Mononuclear cell (primary cell): ENCODE data around the gene TPCN1. TPM values are rescaled to one million over a fixed set of nuclear protein-coding genes. Genes with fewer than 3 reads are reported as not detected.

Source experiments
- H3K27me3 ChIP-seq: 2 replicates; pipeline ENCODE4 v1.6.0; 2011; ENCODE audit warnings: low read length, control low read depth; ENCODE audit not compliant: insufficient read depth
- H3K4me1 ChIP-seq: 2 replicates; pipeline ENCODE4 v1.5.1; 2011; ENCODE audit warnings: mild to moderate bottlenecking, low read length, control low read depth; ENCODE audit not compliant: insufficient read depth
- H3K4me3 ChIP-seq: 2 replicates; pipeline ENCODE4 v1.5.1; 2011; ENCODE audit warnings: mild to moderate bottlenecking, low read length, moderate library complexity
- H3K9me3 ChIP-seq: 2 replicates; pipeline ENCODE4 v1.5.1; 2011; ENCODE audit warnings: low read depth, mild to moderate bottlenecking, control low read depth, low read length
- total RNA-seq: library from RNA; depleted of rRNA; stranded (reverse); fragments of >200 nt; gene quantifications from one replicate; pipeline ENCODE4 v1.2.3, GENCODE V29; 2012

The TPCN1 gene
- total RNA-seq, 1 donor = 15.4 TPM

GRCh38 chr12:113186666-113187325, 34.5 kb upstream of the TPCN1 start:
- Histone ChIP-seq H3K27me3 (no peaks in the 10 kb centered on the region), H3K4me3 (no peak overlapping the region), H3K9me3 (no peaks in the 10 kb centered on the region), H3K4me1 (peaks cover 39% of the 10 kb centered on the region)

DNA sequence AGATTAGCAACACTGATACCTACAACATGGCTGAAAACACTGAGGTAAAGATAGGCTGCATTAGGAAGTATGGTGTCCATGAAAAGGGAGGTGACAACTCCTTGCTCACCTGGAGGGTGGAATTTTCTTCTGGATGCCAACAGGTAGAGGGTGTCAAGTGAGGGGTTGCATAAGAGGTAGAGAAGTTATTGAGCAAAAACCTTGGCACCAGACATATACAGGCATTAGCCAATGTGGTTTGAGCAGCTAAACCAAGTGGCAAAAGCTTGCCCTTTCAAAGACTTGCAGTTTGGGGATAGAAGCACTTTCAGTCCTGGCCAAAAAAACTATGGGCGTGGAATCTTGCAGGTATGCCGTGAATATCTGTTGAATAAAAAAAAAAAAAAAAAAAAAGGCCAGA, 31.9 kb upstream of the TPCN1 start:
- H3K27me3 ChIP-seq = no peaks in the 10 kb centered on the region
- peaks cover 24% of the 10 kb centered on the region for H3K4me1 ChIP-seq
- no peaks in the 10 kb centered on the region for H3K9me3 ChIP-seq
- no peak overlapping the region for H3K4me3 ChIP-seq

DNA sequence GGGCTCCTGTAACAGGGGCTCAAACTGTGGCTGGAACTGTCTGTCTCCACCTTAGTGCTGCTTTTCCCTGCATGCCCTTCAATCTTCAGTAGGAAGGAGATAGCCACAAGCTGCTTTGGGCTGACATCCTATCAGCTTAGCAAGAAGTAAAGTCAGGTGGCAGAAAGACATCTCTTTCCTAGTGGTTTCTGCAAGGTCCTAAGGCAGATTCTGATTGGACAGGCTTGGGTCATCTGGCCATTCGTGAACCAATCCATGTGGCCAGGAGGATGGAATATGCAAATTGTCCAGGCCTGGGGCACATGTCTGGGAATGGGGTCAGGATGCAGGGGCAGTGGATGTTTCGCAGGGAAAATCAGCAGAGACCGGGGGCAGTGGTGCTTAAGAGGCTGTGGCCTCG, 30.5 kb upstream of the TPCN1 start:
- H3K4me1 ChIP-seq = peaks cover 21% of the 10 kb centered on the region
- no peaks in the 10 kb centered on the region for H3K27me3 ChIP-seq
- no peaks in the 10 kb centered on the region for H3K9me3 ChIP-seq
- no peak overlapping the region for H3K4me3 ChIP-seq

DNA sequence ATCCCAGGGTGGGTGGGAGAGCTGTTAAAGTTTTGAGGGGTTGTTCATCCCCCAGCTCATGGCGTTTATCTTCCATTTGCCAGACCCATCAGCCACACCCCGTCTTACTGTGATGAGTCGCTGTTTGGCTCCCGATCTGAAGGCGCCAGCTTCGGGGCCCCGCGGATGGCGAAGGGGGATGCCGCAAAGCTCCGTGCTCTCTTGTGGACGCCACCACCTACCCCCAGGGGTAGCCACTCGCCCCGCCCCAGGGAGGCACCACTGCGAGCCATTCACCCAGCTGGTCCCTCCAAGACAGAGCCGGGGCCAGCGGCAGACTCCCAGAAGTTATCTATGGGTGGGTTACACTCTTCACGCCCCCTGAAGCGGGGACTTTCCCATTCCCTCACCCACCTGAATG, 30.0 kb upstream of the TPCN1 start:
- no peaks in the 10 kb centered on the region for H3K27me3 ChIP-seq
- H3K4me3 ChIP-seq = no peak overlapping the region
- H3K9me3 ChIP-seq = no peaks in the 10 kb centered on the region
- H3K4me1 ChIP-seq = peaks cover 16% of the 10 kb centered on the region

DNA sequence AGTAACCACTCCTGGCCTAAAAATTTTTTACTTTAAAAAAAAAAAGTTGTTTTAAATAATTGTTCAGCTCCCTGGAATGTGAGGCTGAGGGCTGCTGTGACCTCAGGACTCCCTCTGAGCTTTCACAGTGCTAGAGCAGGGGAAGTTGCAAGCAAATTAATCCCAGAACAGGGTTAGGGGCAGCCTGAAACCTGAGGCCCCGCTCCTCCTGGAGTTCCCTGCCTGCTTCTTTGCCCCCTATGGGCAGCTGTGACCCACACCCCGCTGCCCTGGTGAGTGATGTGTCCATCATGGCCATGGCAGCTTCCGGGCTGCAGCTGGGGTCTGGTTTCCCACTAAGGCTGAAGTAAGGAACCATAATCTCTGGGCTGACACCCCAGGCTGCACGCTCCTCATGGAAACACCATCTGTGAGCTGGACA, 26.3 kb upstream of the TPCN1 start:
- Histone ChIP-seq H3K4me3 (no peak overlapping the region), H3K9me3 (no peaks in the 10 kb centered on the region), H3K27me3 (no peaks in the 10 kb centered on the region), H3K4me1 (peaks cover 16% of the 10 kb centered on the region)

GRCh38 chr12:113195598-113195997, 25.7 kb upstream of the TPCN1 start:
- Histone ChIP-seq H3K9me3 (no peaks in the 10 kb centered on the region), H3K4me3 (no peak overlapping the region), H3K27me3 (no peaks in the 10 kb centered on the region), H3K4me1 (peaks cover 22% of the 10 kb centered on the region)

DNA sequence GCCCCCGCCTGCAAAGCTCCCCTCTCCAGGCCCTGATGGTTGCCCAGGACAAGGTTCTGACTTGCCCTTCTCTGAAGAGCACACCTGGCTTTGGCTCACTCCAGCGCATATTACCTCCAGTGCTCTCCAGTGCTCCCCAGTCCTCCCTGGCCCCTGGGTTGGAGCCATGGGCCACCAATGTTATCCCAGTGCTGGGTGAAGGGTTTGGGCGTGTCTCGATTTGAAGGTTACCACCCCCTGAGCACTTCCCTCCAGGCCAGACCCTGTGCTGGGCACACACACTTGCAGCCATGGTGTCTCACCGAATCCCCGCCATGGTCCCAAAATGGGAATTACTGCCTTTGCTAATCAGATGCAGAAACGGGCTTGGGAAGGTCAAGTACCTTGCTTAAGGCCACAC, 24.7 kb upstream of the TPCN1 start:
- H3K4me3 ChIP-seq = no peak overlapping the region
- H3K9me3 ChIP-seq = no peaks in the 10 kb centered on the region
- peaks cover 32% of the 10 kb centered on the region for H3K4me1 ChIP-seq
- H3K27me3 ChIP-seq = no peaks in the 10 kb centered on the region

DNA sequence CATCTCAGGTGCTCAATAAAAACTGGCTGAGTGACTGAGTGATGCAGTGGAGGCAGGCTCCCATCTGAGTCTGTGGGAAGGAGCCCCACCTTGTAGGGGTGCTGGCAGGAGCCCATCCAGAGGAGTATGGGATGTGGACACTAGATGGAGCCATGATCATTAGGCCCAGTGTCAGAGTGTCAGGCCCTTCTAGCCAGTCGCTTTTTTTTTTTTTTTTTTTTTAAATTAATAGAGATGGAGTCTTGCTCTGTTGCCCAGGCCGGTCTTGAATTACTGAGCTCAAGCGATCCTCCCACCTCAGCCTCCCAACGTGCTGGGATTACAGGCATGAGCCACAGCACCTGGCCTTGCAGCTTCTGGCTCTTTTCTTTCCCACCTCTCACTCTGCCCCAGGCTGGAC, 24.3 kb upstream of the TPCN1 start:
- peaks cover 34% of the 10 kb centered on the region for H3K4me1 ChIP-seq
- no peaks in the 10 kb centered on the region for H3K27me3 ChIP-seq
- no peak overlapping the region for H3K4me3 ChIP-seq
- no peaks in the 10 kb centered on the region for H3K9me3 ChIP-seq

GRCh38 chr12:113197518-113198077, 23.7 kb upstream of the TPCN1 start:
- Histone ChIP-seq H3K4me1 (peaks cover 38% of the 10 kb centered on the region), H3K9me3 (no peaks in the 10 kb centered on the region), H3K27me3 (no peaks in the 10 kb centered on the region), H3K4me3 (no peak overlapping the region)

DNA sequence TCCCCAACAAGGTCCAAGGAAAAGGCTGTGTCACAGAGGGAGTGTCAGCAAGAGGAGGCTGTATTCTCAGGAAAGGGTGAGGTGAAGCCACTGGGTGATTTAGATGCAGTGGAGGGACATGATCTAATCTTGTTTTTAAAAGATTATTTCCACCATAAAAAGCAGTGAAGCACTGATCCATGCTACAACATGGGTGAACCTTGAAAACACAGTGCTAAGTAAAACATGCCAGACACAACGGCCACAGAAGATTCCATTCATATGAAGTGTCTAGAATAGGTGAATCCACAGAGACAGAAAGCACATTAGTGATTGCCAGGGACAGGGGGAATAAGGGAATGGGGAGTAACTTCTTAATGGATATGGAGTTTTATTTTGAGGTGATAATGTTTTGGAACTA, 23.0 kb upstream of the TPCN1 start:
- H3K4me3 ChIP-seq = no peak overlapping the region
- no peaks in the 10 kb centered on the region for H3K27me3 ChIP-seq
- peaks cover 44% of the 10 kb centered on the region for H3K4me1 ChIP-seq
- no peaks in the 10 kb centered on the region for H3K9me3 ChIP-seq

DNA sequence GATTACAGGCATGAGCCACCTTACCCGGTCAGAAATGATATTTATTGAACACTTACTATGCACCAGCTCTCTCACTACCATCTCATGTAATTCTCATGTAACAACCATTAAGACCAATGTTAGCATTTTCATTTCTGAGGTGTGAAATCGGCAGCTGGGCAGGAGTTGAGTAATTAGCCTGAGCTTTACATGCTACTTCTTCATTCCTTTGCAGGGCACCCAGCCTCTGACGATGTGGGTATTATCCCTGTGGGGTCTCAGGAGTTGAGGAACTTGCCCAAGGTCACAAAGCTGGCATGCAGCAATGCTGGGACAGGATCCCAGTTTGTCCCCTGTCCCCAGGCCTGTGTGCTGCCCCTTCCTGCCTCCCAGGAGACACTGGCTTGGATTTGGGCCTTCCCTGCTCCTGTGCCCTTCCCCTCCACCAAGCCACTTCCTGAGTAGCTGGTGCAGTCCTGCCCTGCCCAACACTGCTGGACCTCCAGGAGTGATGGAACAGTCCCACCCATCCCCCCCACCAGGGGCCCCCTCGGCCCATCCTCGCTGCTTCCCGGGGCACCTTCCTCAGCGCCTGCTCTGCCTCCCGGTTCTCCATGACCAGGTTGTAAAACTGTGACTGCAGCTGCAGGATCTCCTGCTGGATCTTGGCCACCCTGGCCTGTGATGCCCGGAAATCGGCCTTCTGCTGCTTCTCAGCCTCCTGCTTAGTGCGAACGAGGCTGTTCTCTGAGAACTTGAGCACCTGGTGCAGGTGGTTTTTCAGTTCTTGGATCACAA, 21.1 kb upstream of the TPCN1 start:
- H3K4me1 ChIP-seq = peaks cover 61% of the 10 kb centered on the region
- H3K4me3 ChIP-seq = no peak overlapping the region
- H3K9me3 ChIP-seq = no peaks in the 10 kb centered on the region
- no peaks in the 10 kb centered on the region for H3K27me3 ChIP-seq

GRCh38 chr12:113201187-113202177, 19.8 kb upstream of the TPCN1 start:
- H3K27me3 ChIP-seq = no peaks in the 10 kb centered on the region
- peaks cover 71% of the 10 kb centered on the region for H3K4me1 ChIP-seq
- no peak overlapping the region for H3K4me3 ChIP-seq
- H3K9me3 ChIP-seq = no peaks in the 10 kb centered on the region

GRCh38 chr12:113202300-113203075, 18.8 kb upstream of the TPCN1 start:
- Histone ChIP-seq H3K9me3 (no peaks in the 10 kb centered on the region), H3K4me3 (no peak overlapping the region), H3K4me1 (peaks cover 77% of the 10 kb centered on the region), H3K27me3 (no peaks in the 10 kb centered on the region)
